Progenitor cell of endocrine pancreas (in vitro differentiated cells): ENCODE data around the gene AQP1. TPM values are rescaled to one million over a fixed set of nuclear protein-coding genes. Genes with fewer than 3 reads are reported as not detected.

Source experiments
- DNase-seq: peaks from one replicate; pipeline ENCODE4 v3.0.0; 2021; ENCODE audit warnings: low spot score; ENCODE audit not compliant: unreplicated experiment
- H3K27ac Mint-ChIP-seq: 2 replicates; pipeline ENCODE4 v1.8.0; 2021; ENCODE audit warnings: mild to moderate bottlenecking, moderate library complexity, mixed read lengths
- H3K27me3 Mint-ChIP-seq: 2 replicates; pipeline ENCODE4 v1.8.0; 2021; ENCODE audit warnings: mixed read lengths
- H3K36me3 Mint-ChIP-seq: 2 replicates; pipeline ENCODE4 v1.8.0; 2022; ENCODE audit warnings: mixed read lengths; ENCODE audit not compliant: insufficient read depth
- H3K4me1 Mint-ChIP-seq: 2 replicates; pipeline ENCODE4 v1.8.0; 2021; ENCODE audit warnings: low read depth, mixed read lengths
- H3K4me3 Mint-ChIP-seq: 2 replicates; pipeline ENCODE4 v1.8.0; 2021; ENCODE audit warnings: low read depth, mild to moderate bottlenecking, moderate library complexity, mixed read lengths
- H3K9me3 Mint-ChIP-seq: 2 replicates; pipeline ENCODE4 v1.8.0; 2021; ENCODE audit warnings: low read depth, mixed read lengths
- CTCF ChIP-seq: fragments of 200-600 bp; sonication (generic); IDR thresholded peaks from one replicate; pipeline ENCODE4 v1.5.0; 2021; ENCODE audit warnings: antibody characterized with exemption, mild to moderate bottlenecking; ENCODE audit not compliant: unreplicated experiment
- total RNA-seq: library from RNA; stranded (reverse); gene quantifications from 2 replicates; pipeline ENCODE4 v1.2.1, GENCODE V29; 2021

The AQP1 gene
- total RNA-seq, 1 donor from 2014 or later: 1.3 TPM

DNA sequence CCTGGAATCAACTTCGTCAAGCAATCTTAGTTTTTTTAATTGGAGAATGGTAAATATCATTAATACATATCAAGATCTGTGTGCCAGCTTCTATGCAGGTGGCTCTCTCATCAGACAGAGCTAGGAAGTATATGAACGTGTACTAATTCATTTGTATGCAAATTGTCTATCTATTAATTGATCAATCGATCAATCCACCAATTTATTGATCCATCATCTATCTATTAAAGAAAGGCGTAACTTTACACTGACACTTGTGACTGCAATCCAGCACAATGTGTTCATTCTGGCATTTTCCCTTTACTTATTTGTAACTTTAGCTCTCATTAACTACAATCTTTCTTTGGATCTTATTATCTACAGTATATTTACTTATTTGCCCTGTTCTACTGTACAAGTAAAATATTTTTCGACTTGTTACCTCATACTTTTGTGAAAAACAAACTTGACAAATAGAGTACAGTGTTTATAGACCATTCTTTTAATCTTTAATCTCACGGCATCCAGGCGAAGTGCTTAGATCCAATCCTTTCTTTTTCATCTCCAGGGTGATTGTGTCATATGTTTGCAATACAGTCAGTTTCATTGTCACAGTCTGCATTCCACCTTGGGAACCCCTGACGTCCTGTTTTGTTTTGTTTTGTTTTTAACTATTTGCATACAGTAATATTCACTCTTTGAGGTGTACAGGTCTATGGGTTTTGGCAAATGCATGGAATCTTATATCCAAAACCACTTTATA is 30.1 kb downstream of the AQP1 start:
- no peaks in the 10 kb centered on the region for H3K36me3 Mint-ChIP-seq
- H3K27me3 Mint-ChIP-seq: peaks cover 25% of the 10 kb centered on the region
- no peak overlapping the region for H3K27ac Mint-ChIP-seq

GRCh38 chr7:30950197-30950596 is 38.5 kb downstream of the AQP1 start:
- no peak overlapping the region for H3K4me3 Mint-ChIP-seq
- H3K27me3 Mint-ChIP-seq: peaks cover 7% of the 10 kb centered on the region
- H3K4me1 Mint-ChIP-seq: peaks cover 6% of the 10 kb centered on the region
- H3K27ac Mint-ChIP-seq: no peak overlapping the region
- H3K9me3 Mint-ChIP-seq: peaks cover 22% of the 10 kb centered on the region
- TF ChIP-seq CTCF: no peak
- H3K36me3 Mint-ChIP-seq: no peaks in the 10 kb centered on the region
- no peak for DNase-seq

More for the DNA sequence above, 30.1 kb downstream of the AQP1 start:
- TF ChIP-seq CTCF: no peak
- Mint-ChIP-seq H3K4me1 (peaks cover 6% of the 10 kb centered on the region), H3K9me3 (peaks cover 12% of the 10 kb centered on the region), H3K4me3 (no peak overlapping the region)
- no peak for DNase-seq

DNA sequence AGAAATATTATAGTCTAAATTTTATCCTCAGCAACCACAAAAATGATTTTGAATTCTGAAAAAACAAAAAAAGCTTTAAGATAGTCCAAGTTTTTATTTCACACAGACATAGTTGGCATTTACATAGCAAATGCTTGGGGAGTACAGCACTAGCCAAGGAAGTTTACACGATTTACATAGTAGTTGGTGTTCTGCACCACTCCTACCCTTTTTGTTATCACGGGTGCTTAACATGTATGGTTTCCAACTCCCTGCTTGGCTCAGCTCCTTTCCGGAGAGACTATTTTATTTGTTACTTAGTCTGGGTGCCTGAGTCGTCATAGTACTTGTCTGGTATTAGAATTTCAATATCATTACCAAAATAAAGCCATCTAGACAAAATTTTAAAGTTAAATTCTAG is 43.3 kb downstream of the AQP1 start:
- peaks cover 28% of the 10 kb centered on the region for H3K9me3 Mint-ChIP-seq
- TF ChIP-seq CTCF: no peak
- H3K27me3 Mint-ChIP-seq: peaks cover 4% of the 10 kb centered on the region
- no peak overlapping the region for H3K4me3 Mint-ChIP-seq
- H3K4me1 Mint-ChIP-seq: peaks cover 1% of the 10 kb centered on the region
- DNase-seq: no peak
- H3K36me3 Mint-ChIP-seq: no peaks in the 10 kb centered on the region
- no peak overlapping the region for H3K27ac Mint-ChIP-seq

DNA sequence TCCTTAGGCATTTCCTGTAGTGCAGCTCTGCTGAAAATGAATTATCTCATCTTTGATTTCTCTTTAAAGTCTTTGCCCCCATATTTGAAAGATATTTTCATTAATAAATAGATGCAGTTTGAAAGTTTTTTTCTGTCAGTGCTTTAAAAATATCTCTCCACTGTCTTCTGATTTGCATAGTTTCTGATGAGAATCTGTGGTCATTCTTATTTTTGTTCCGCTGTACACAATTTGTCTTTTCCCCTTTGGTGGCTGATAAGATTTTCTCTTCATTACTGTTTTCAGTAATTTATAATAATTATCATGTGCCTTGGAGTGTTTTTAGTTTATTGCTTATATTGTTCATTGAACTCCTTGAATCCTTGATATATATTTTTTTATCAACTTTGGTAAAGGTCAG is 45.1 kb downstream of the AQP1 start:
- peaks cover 20% of the 10 kb centered on the region for H3K9me3 Mint-ChIP-seq
- TF ChIP-seq CTCF: no peak
- H3K4me1 Mint-ChIP-seq: no peaks in the 10 kb centered on the region
- no peak overlapping the region for H3K27ac Mint-ChIP-seq
- H3K36me3 Mint-ChIP-seq: no peaks in the 10 kb centered on the region
- peaks cover 4% of the 10 kb centered on the region for H3K27me3 Mint-ChIP-seq
- no peak for DNase-seq
- H3K4me3 Mint-ChIP-seq: no peak overlapping the region

GRCh38 chr7:30963842-30964241 is 52.2 kb downstream of the AQP1 start, which contains the start of gene GHRHR:
Gene GHRHR (plus strand): TSS chr7:30963953. CDS start chr7:30964069, 116 bp downstream.
- no peaks in the 10 kb centered on the region for H3K4me1 Mint-ChIP-seq

More at GRCh38 chr7:30963842-30964241, 52.2 kb downstream of the AQP1 start, which contains the start of gene GHRHR:
- no peak for DNase-seq
- Mint-ChIP-seq H3K9me3 (no peaks in the 10 kb centered on the region), H3K4me3 (no peak within 1 kb of the TSS), H3K36me3 (no peaks in the 10 kb centered on the region), H3K27me3 (peaks cover 33% of the 10 kb centered on the region), H3K27ac (no peak within 1 kb of the TSS)
- no peak for TF ChIP-seq CTCF
